ENCODE results near the gene COL24A1. TPM values are rescaled to one million over a fixed set of nuclear protein-coding genes. Genes with fewer than 3 reads are reported as not detected.
A peak's percentile ranks its signal among the peaks of the same experiment; 100 is the strongest.

Gene COL24A1
- total RNA-seq, 6 donors from 2014 or later = 0.30 to 2.1 (median 0.68) TPM

GRCh38 chr1:85933961-85934360, 222.6 kb downstream of the COL24A1 start:
- no peaks in the 10 kb centered on the region for H3K4me1 ChIP-seq
- H3K27ac ChIP-seq = no peak overlapping the region
- no peaks in the 10 kb centered on the region for H3K36me3 ChIP-seq
- ATAC-seq (ENCODE audit: low FRiP score in 2 of 2) (peak in 1 of 2 donors; percentile 69), DNase-seq (no peak)
- TF ChIP-seq POLR2A (IDR thresholded peaks at IDR 0.05) (no peak), POLR2AphosphoS5 (IDR thresholded peaks at IDR 0.05) (no peak), EP300 (IDR thresholded peaks at IDR 0.05) (no peak), CTCF (IDR thresholded peaks at IDR 0.05) (no peak)
- H3K27me3 ChIP-seq = no peaks in the 10 kb centered on the region
- H3K4me3 ChIP-seq = no peak overlapping the region
- H3K9me3 ChIP-seq = no peaks in the 10 kb centered on the region

- TF ChIP-seq EP300 (IDR thresholded peaks at IDR 0.05) (no peak), POLR2AphosphoS5 (IDR thresholded peaks at IDR 0.05) (no peak), CTCF (IDR thresholded peaks at IDR 0.05) (no peak), POLR2A (IDR thresholded peaks at IDR 0.05) (no peak)
These were observed 244.8 kb downstream of the COL24A1 start for GRCh38 chr1:85911742-85912141.

GRCh38 chr1:85900921-85901320, 255.7 kb downstream of the COL24A1 start:
- Histone ChIP-seq H3K36me3 (no peaks in the 10 kb centered on the region), H3K9me3 (peaks cover 0 to 4% (median 0%) of the 10 kb centered on the region in 4 donors), H3K27ac (no peak overlapping the region), H3K4me1 (no peaks in the 10 kb centered on the region), H3K4me3 (no peak overlapping the region), H3K27me3 (no peaks in the 10 kb centered on the region)
- no peak for ATAC-seq (ENCODE audit: low FRiP score in 2 of 2)
- no peak for DNase-seq
- TF ChIP-seq CTCF (IDR thresholded peaks at IDR 0.05) (no peak), POLR2A (IDR thresholded peaks at IDR 0.05) (no peak), POLR2AphosphoS5 (IDR thresholded peaks at IDR 0.05) (no peak), EP300 (IDR thresholded peaks at IDR 0.05) (no peak)

More at GRCh38 chr1:85911742-85912141, 244.8 kb downstream of the COL24A1 start:
- whole genome bisulfite sequencing, 2 donors = 59 to 70% methylated on average over 3 of the region's 3 CpGs
- ATAC-seq (ENCODE audit: low FRiP score in 2 of 2) = no peak
- H3K9me3 ChIP-seq = no peaks in the 10 kb centered on the region
- no peak for DNase-seq
- no peak overlapping the region for H3K27ac ChIP-seq
- no peaks in the 10 kb centered on the region for H3K4me1 ChIP-seq
- H3K36me3 ChIP-seq = no peaks in the 10 kb centered on the region
- H3K27me3 ChIP-seq = no peaks in the 10 kb centered on the region
- no peak overlapping the region for H3K4me3 ChIP-seq

GRCh38 chr1:85898861-85899260, 257.7 kb downstream of the COL24A1 start:
- ATAC-seq (ENCODE audit: low FRiP score in 2 of 2) = no peak
- WGBS, 2 donors = 88 to 89% methylated on average over 2 of the region's 2 CpGs
- DNase-seq = no peak
- no peak overlapping the region for H3K4me3 ChIP-seq
- no peaks in the 10 kb centered on the region for H3K27me3 ChIP-seq
- TF ChIP-seq CTCF (IDR thresholded peaks at IDR 0.05) = no peak
- no peak for TF ChIP-seq POLR2AphosphoS5 (IDR thresholded peaks at IDR 0.05)
- TF ChIP-seq POLR2A (IDR thresholded peaks at IDR 0.05) = no peak
- TF ChIP-seq EP300 (IDR thresholded peaks at IDR 0.05) = no peak
- H3K36me3 ChIP-seq = no peaks in the 10 kb centered on the region
- no peaks in the 10 kb centered on the region for H3K4me1 ChIP-seq
- no peak overlapping the region for H3K27ac ChIP-seq
- H3K9me3 ChIP-seq = peaks cover 0 to 4% (median 0%) of the 10 kb centered on the region in 4 donors

GRCh38 chr1:85894651-85895050, 261.9 kb downstream of the COL24A1 start:
- no peak overlapping the region for H3K4me3 ChIP-seq
- no peaks in the 10 kb centered on the region for H3K9me3 ChIP-seq
- 20 to 21% methylated on average over 4 of the region's 4 CpGs for WGBS, 2 donors
- H3K27me3 ChIP-seq = no peaks in the 10 kb centered on the region
- DNase-seq (no peak), ATAC-seq (ENCODE audit: low FRiP score in 2 of 2) (no peak)
- no peaks in the 10 kb centered on the region for H3K36me3 ChIP-seq
- TF ChIP-seq CTCF (IDR thresholded peaks at IDR 0.05) = peak in 2 of 6 experiments; percentile 16 to 23
- no peak for TF ChIP-seq POLR2A (IDR thresholded peaks at IDR 0.05)
- no peak for TF ChIP-seq POLR2AphosphoS5 (IDR thresholded peaks at IDR 0.05)
- no peaks in the 10 kb centered on the region for H3K4me1 ChIP-seq
- H3K27ac ChIP-seq = no peak overlapping the region

All from upper lobe of left lung (tissue), 6 donors.